ENCODE results near the gene IGHMBP2. TPM values are rescaled to one million over a fixed set of nuclear protein-coding genes. Genes with fewer than 3 reads are reported as not detected.

IGHMBP2 gene
- total and polyA plus RNA-seq, 7 donors = 5.4 to 41.3 (median 15.7) TPM

DNA sequence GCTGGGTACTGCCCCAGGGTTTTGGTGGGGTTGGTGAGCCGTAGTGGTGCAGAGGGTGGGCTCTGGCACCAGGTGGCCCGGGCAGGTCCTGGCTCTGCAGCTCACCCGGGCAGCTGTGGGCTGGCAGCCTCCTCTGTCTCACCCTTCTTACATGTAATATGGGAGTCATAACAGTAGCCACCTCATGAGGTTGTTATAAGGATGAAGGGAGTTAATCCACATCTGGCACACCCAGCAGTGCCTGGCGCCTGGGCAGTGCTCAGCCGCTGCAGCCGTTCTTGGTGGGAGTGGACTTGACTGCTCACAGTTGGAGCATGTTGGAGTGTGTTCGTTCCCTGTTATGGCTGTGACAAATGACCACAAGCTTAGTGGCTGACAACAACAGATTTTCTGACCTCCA lies 28.7 kb downstream of the IGHMBP2 start:
- no peak for DNase-seq
- WGBS, 2 donors = 93 to 96% methylated on average over 7 of the region's 7 CpGs
- Histone ChIP-seq H3K27ac (peak overlapping the region; percentile 80 to 94 (median 92)), H3K4me3 (no peak overlapping the region), H3K27me3 (no peaks in the 10 kb centered on the region), H3K4me1 (peaks cover 0 to 76% (median 55%) of the 10 kb centered on the region in 4 donors), H3K9me3 (no peaks in the 10 kb centered on the region), H3K36me3 (peaks cover 18 to 62% (median 40%) of the 10 kb centered on the region in 4 donors)
- intact Hi-C loops (cut with DNase I) = no loop called here
- TF ChIP-seq, protein P1, sequence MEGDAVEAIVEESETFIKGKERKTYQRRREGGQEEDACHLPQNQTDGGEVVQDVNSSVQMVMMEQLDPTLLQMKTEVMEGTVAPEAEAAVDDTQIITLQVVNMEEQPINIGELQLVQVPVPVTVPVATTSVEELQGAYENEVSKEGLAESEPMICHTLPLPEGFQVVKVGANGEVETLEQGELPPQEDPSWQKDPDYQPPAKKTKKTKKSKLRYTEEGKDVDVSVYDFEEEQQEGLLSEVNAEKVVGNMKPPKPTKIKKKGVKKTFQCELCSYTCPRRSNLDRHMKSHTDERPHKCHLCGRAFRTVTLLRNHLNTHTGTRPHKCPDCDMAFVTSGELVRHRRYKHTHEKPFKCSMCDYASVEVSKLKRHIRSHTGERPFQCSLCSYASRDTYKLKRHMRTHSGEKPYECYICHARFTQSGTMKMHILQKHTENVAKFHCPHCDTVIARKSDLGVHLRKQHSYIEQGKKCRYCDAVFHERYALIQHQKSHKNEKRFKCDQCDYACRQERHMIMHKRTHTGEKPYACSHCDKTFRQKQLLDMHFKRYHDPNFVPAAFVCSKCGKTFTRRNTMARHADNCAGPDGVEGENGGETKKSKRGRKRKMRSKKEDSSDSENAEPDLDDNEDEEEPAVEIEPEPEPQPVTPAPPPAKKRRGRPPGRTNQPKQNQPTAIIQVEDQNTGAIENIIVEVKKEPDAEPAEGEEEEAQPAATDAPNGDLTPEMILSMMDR (IDR thresholded peaks at IDR 0.05) = no peak
- no peak for TF ChIP-seq POLR2AphosphoS5 (IDR thresholded peaks at IDR 0.05)
- no peak for TF ChIP-seq POLR2A (IDR thresholded peaks at IDR 0.05)

DNA sequence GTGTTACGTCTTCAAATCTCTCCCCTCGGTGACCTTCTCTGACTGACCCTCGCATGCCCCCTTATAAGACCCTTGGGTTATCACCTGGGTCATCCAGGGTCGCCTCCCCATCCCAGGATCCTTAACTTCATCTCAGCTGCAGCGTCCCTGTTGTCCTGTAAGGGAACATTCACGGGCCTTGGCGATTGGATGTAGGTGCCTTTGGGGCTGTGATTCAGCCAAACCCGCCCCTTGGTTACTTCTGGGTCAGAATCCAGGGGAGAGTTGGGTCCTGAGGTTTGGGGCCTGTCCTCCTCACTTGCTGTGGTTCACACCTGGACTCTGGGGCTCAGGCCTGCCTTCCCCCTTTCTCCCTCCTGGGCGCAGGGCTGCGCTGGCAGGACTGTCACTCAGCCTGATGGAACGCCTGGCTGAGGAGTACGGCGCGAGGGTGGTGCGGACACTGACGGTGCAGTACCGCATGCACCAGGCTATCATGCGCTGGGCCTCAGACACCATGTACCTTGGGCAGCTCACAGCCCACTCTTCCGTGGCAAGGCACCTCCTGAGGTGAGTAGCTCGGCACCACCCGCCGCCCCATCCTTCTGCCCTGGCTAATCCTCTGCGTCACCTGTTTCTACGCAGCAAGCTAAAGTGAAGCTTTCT lies 29.4 kb downstream of the IGHMBP2 start:
- Histone ChIP-seq H3K4me3 (no peak overlapping the region), H3K36me3 (peaks cover 18 to 69% (median 46%) of the 10 kb centered on the region in 4 donors), H3K27me3 (no peaks in the 10 kb centered on the region), H3K4me1 (peaks cover 0 to 76% (median 53%) of the 10 kb centered on the region in 4 donors), H3K27ac (peak overlapping the region; percentile 80 to 94 (median 92)), H3K9me3 (no peaks in the 10 kb centered on the region)
- WGBS, 2 donors = 97% methylated on average over 24 of the region's 24 CpGs
- intact Hi-C loops (cut with DNase I) = no loop called here
- TF ChIP-seq POLR2AphosphoS5 (IDR thresholded peaks at IDR 0.05) (peak in 1 of 4 donors; percentile 41), POLR2A (IDR thresholded peaks at IDR 0.05) (no peak)
- no peak for DNase-seq

- H3K27me3 ChIP-seq = no peaks in the 10 kb centered on the region
- H3K4me1 ChIP-seq = peaks cover 0 to 76% (median 51%) of the 10 kb centered on the region in 4 donors
- DNase-seq = no peak
- peaks cover 18 to 75% (median 51%) of the 10 kb centered on the region in 4 donors for H3K36me3 ChIP-seq
- peak overlapping the region; percentile 80 to 94 (median 92) for H3K27ac ChIP-seq
- 86 to 90% methylated on average over 17 of the region's 17 CpGs for WGBS, 2 donors
- intact Hi-C loops (cut with DNase I) = no loop called here
- H3K9me3 ChIP-seq = no peaks in the 10 kb centered on the region
- no peak overlapping the region for H3K4me3 ChIP-seq
- TF ChIP-seq EP300 (IDR thresholded peaks at IDR 0.05) (no peak), POLR2AphosphoS5 (IDR thresholded peaks at IDR 0.05) (peak in 2 of 4 donors; percentile 9 to 11)
Measured at GRCh38 chr11:68933605-68934320, 30.1 kb downstream of the IGHMBP2 start.

DNA sequence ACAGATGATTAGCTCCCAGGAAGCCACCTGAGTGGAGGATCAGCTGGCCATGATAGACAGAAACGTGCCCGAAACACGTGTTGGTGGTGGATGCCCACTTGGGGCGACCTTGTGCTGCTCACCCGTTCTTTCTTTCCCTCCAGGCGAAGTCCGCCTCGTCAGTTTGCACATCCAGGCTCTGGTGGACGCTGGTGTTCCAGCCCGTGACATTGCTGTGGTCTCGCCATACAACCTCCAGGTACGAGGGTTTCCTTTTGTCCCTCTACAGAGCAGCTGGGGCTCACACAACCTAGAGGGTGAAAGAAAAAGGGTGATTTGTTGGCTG lies 30.6 kb downstream of the IGHMBP2 start:
- Histone ChIP-seq H3K27me3 (no peaks in the 10 kb centered on the region), H3K9me3 (no peaks in the 10 kb centered on the region), H3K36me3 (peaks cover 15 to 75% (median 50%) of the 10 kb centered on the region in 4 donors), H3K4me1 (peaks cover 0 to 76% (median 48%) of the 10 kb centered on the region in 4 donors), H3K4me3 (no peak overlapping the region), H3K27ac (peak overlapping the region; percentile 80 to 94 (median 92))
- no peak for DNase-seq
- intact Hi-C loops (cut with DNase I) = no loop called here
- TF ChIP-seq EP300 (IDR thresholded peaks at IDR 0.05) (no peak), POLR2AphosphoS5 (IDR thresholded peaks at IDR 0.05) (no peak), POLR2A (IDR thresholded peaks at IDR 0.05) (no peak)
- TF ChIP-seq, protein P1 (IDR thresholded peaks at IDR 0.05) = no peak
- WGBS, 2 donors = 94 to 95% methylated on average over 12 of the region's 12 CpGs

DNA sequence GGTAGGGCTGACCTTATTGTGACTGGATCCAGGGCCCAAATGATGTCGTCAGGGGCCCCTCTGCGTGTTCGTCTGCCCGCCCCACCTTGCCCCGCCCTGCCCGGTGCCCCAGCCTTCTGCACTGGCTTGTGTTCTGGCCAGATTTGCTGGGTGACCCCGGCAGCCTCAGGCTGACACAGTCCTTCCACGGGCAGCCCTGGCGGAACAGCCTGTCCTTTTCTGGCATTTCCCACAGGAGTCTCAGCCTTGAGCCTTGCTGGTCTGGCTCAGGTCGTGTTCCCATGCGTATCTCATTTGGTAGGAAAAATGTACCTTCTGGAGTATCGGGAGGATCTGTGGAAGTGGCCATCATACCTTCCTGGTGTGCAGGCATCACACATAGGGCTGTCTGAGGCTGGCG lies 31.0 kb downstream of the IGHMBP2 start:
- no peak for DNase-seq
- no peak overlapping the region for H3K4me3 ChIP-seq
- TF ChIP-seq, protein P1 (IDR thresholded peaks at IDR 0.05) = no peak
- peak in 1 of 4 donors; percentile 9 for TF ChIP-seq POLR2AphosphoS5 (IDR thresholded peaks at IDR 0.05)
- intact Hi-C loops (cut with DNase I) = no loop called here
- peaks cover 0 to 73% (median 47%) of the 10 kb centered on the region in 4 donors for H3K4me1 ChIP-seq
- 95 to 96% methylated on average over 13 of the region's 13 CpGs for WGBS, 2 donors
- H3K36me3 ChIP-seq = peaks cover 12 to 75% (median 48%) of the 10 kb centered on the region in 4 donors
- peak overlapping the region; percentile 80 to 94 (median 92) for H3K27ac ChIP-seq
- no peaks in the 10 kb centered on the region for H3K9me3 ChIP-seq
- no peaks in the 10 kb centered on the region for H3K27me3 ChIP-seq

Data from sigmoid colon (tissue), 7 donors.